Hematopoietic multipotent progenitor cell (in vitro differentiated cells): ENCODE measurements around the gene MPC2. TPM values are rescaled to one million over a fixed set of nuclear protein-coding genes. Genes with fewer than 3 reads are reported as not detected.
A peak's percentile ranks its signal among the peaks of the same experiment; 100 is the strongest.
"Not testable (repeated sequence)": the region's sequence is repeated elsewhere in the genome, so short reads cannot be mapped to it uniquely, and the experiment has no call there.

Source experiments
- DNase-seq, 3 donors: peaks; one replicate each; pipeline ENCODE4 v3.0.0-alpha.2; 2011 to 2015; ENCODE audit warnings: low read depth in 2 of 3, low spot score in 2 of 3
- total RNA-seq: library from RNA; depleted of rRNA; stranded (reverse); fragments of >200 nt; gene quantifications from one replicate; pipeline ENCODE4 v1.2.3, GENCODE V29; 2012

Gene MPC2
- total RNA-seq, 1 donor, result 24.0 TPM

DNA sequence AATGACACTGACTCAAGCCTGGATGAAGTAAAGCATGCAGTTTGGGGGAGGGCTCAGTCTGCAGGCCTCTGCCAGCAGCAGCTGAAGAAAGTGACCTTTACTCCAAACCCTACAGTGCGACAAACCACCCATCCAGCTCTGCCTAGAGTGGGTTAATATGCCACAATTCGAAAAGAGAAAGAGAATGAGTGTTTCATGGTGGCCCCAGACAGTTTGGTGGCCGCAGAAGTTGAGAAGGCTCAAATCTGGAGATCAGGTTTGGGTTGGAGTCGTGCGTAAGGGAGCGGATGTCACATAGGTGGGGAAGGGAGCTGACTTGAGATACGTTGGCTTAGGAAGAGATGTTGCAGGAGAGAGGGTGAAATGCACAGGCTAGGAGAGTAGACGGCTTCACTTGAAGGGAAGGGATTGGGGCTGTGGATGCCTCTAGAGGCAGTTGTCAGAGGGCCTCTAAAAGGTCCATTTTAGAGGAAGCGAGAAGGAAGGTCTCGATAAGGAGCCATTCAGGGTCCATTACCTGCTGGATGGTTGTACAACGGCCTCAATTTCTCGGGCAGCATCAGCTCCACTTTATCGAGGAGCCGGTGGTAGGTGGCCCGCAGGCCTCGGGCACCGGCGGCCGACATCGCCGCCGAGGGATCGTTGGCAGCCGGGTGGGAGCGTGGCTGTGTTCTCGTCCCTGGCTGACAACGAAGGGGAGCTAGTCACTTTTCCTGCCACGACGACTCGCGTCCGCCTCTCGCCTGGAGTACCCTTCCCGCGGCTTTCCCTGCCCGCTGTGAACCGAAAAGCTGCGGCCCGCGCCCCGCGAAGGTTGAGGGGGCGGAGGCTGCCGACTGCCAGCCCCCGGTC is 1.4 kb downstream of the MPC2 start:
- DNase-seq, result peak in 2 of 3 donors; percentile 42 to 44

DNA sequence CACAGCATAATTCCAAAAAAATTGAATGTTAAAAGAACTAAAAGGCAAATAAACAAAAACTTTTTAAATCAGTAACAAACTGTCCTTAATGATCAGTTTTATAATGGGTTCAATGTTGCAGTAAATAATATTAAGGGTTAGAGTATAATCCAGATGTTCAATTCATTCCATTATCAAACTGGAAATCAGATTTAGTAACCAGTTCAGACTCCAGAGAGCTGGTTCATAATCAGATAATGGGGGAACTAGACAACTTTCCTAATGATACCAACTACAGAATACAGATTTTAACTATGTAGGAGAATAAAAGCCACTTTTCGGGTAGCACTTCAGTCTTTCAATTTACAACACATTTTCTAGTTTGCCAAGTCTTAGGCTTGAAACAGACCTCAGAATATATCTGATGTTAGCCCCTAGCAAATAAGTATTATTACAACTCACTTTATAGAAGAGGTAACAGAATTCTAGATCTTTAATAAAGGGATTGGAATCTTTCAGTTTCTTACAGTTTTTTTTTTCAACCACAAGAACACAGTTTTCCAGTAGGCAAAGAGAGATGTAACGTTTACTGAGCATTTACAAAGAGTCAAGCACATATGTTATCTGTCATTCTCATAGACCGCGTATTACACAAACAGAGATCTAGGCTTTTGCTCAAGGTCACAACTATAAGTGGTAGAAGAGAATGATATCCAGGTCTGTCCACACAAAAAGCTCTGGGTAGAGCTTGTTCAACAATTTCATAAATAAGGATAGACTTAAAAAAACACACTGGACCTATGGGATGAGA is 2.3 kb downstream of the MPC2 start:
- peak in 1 of 3 donors; percentile 5 for DNase-seq

DNA sequence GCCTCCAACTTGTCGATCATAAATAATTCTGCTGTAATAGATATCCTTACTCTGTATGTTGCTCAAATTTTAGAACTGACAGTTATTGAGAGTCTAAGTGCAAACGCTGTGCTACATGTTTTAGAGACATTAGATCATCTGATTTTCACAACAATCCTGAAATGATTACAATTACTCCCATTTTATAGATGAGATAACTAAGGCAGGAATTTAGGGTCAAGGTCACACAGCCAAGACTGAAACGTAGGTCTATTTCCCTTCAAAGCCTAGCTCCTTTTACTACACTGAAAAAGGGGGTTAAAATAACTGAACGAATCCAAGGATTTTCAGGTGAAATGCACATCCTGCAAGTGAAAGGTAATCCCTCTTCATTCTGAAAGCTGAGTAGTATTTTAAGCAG is 3.1 kb downstream of the MPC2 start:
- no peak for DNase-seq

DNA sequence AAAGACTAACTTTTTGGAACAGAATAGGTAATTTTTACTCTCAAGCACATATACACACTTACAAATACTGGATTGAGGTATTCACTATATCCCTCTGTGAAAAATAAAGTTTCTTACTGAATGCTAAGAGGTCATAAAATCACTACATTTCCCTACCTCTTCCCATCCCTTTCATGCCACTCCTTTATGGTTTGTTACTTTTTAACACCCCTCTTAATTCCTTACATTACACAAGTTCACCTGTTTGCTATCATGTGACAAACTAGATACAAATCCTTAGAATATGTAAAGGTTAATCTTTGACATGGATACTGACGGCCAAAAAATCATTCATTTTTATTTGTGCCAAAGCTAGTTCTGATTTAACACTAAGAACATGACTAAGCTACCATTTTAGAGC is 7.1 kb downstream of the MPC2 start:
- DNase-seq, result no peak

DNA sequence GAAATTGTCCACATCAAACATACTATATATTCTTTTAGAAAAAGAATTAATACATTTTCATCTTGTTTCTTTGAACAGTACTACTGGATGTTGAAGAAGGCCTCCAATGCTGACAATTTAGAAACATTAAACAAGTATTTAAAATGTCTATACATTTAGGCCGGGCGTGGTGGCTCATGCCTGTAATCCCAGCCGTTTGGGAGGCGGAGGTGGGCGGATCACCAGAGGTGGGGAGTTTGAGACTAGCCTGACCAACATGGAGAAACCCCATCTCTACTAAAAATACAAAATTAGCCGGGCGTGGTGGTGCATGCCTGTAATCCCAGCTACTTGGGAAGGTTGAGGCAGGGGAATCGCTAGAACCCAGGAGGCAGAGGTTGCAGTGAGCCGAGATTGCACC is 8.0 kb downstream of the MPC2 start:
- not testable (repeated sequence) for DNase-seq

DNA sequence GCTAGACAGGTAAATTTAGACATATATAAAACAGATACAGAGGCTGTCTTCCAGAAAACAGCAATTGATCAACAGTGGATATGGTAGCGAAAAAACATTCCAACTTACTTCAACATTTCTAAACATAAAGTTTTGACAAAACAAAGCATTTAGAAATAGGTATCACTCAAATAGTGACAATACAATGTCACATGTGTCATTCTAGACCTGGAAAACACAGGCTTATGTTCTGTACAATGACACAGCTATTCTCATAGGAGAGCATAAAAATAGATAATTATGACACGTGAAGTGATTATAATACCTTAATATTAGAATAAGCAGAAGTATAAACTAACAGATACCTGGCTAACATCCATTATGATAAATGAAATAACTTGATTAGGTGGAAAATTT is 8.4 kb downstream of the MPC2 start:
- DNase-seq, result no peak

DNA sequence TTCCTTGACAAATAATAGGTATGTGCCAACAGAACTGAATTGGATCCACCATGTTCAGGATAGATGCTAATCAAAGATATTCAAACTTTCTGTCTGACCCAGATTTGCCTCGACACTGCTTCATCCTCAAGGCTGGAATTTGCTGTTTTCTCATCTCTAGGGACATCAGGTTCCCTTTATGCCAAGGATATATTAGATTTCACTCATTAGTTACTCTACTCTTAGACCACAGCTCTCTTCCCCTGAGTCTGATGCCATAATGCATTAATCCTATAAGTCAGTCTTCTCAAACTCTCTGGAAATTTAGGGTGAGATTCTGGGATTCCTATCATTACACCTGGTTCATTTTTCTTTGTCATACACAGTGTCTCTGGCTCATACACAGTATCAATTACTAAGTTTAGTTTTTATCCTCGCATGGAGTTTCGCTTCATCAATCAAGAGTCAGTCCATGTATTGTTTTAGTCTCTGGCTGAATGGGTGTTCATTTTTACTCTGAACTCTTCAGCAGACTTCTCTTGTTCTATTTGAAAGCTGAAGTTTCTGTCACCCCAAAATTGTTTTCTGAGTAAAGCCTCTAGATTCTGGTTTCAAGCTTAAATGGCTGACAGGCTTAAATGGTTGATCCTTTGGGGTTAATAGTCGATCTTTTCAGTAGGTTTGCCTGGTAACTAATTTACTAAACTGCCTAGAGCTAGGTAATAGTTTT is 9.7 kb downstream of the MPC2 start:
- no peak for DNase-seq

DNA sequence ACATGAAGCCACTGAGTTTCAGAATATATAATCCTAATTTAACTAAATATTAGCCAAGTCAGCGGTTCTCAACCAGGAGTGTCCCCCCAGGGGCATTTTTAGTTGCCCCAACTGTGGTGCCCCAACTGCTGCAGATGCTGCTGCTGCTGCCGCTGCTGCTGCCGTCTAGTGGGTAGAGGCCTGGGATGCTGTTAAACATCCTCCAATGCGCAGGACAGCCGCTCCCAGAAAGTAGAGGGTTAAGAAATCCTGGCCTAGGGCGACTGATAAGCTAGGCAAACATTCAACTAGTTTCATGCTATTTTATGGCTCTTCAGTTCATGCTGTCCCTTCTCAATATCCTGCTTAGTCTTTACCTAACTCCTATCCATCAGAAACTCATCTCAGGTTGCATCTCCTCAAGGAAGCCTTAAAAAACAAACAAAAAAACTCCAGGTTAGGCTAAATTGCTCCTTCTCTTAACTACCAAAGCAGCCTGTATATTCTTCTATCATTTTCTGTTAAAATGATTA is 10.3 kb downstream of the MPC2 start:
- DNase-seq, result no peak

DNA sequence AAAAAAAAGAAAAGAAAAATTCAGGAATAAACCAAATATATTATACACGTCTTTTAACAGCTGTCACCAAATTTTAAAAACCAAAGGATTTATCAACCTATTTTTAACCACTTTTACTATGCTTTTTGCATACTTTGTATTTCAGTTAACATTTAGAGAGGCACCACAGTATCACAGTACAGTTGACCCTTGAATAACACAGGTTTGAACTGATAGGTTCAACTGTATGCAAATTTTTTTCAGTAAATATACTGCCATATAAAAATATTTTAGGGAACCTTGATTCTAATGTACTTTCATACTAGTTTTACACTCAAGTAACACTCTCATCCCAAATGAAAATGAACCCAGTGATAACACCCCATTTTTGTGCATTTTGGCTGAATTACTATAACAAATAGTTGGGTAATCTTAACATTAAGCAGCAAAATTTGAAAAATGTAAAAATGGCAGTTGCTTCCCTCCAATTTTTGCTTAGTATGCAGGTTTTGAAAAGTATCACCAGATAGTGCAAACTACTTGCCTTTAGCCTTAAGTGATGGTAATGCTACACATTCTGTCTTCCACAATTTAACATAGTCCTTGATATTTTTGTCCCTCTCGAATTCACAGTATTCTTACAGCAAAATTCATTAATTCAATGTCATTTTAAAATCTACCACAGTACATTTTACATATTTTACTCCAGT is 12.2 kb downstream of the MPC2 start:
- no peak for DNase-seq

DNA sequence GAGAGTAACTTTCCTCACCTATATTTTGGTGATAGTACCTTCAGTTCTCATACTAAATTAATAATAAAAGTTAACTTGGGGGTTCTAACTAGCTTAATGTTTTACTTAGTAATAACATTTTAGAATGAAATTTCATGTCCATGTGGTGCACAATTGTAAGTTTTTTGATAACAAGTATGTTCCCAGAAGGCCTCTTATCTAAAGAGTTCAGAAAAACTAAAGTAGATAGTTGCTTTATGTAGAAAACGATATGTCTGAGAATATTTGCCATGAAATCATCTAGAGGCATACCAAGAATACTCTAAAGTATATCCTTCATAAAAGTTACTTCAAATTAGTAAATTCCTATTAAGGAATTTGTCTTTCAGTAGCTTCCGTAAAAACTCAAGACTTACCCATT is 12.8 kb downstream of the MPC2 start:
- DNase-seq, result no peak

DNA sequence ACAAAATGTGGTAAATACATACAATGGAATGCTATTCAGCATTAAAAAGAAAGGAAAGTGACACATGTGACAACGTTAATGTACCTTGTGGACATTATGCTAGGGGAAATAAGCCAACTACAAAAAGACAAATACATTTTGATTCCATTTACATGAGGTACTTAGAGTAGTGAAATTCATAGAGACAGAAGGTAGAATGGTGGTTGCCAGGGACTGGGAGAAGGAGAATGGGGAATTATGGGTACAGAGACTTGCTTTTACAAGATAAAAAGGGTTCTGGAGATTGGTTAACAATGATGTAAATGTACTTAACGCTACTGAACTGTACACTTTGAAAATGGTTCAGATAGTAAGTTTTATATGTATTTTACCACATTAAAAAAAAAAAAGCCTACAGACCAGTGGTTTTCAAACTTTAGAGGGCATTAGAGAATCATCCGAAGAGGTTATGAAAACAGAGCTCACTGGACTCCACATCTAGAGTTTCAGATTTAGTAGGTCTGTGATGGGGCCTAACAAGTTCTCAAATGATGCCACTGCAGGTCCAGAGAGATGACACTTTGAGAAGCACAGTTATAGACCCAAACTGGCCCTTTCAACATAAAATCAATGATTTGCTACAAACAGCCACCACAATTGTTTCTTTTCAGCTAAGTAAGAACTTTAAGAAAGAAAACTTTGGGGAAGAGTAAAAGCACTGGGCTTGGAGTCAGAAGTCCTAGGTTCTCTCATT is 13.4 kb downstream of the MPC2 start:
- no peak for DNase-seq

DNA sequence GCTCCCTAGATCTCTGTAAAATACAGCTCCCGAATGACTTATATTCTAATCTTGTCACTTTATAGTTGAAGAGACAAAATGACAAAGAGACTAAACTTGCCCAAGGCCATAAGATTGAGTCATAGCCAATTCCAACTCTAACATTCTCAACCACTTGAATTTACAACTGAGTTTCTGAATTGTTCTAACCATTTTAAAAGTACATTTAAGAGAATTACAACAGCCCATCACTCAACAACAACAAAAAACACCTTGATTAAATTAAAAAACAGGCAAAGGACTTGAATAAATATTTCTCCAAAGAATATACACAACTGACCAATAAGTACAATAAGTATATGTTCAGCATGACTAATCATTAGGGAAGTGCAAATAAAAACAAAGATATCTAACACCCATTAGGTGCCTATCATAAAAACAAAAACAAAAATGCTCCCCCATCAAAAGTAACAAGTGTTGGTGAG is 14.2 kb downstream of the MPC2 start:
- DNase-seq, result no peak

DNA sequence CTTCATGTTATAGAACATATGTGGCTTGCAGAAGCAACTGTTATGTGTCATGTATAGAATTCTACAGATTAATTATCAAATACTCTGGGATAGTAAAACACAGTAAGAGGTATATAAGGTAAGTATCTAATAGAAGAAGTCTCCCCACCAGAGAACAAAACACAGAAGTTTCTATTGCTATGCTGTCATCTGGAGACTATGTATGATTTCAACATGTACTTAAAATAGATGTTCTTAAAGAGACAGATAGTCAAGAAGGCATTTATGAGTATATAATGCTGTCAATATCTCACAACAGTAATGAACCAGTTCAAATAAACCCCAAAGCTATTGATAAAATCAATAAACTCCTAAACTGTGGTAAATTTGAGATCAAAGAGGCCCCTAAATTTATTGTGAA is 14.8 kb downstream of the MPC2 start:
- DNase-seq, result no peak

DNA sequence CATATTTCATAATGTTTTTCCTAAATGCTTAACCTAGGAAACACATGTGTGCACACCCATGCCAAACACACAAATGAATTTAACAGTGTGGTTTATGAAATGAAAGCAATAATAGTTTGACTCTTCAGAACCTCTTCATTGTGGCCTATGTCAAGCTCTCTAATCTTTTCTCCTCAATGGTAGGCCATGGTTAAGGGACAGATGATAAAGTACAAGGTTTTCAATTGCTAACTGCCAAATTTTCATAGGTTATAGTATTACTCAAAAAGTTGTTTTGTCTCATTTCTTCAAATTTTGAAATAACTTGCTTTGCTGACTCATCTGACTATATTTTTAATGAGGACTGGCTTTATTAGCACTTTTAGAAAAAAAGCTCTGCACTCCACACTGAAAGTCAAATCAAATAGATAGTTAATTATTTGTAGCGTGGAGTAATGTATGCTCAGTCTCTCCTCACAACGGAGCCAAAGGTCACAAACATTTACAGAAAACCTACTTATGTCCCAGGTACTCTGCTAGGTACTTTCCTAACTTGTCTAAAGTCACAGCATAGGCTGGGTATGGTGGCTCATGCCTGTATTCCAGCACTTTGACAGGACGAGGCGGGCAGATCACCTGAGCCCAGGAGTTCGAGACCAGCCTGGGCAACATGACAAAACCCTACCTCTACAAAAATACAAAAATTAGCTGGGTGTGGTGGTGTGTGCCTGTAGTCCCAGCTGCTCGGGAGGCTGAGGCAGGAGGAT is 19.9 kb downstream of the MPC2 start:
- no peak for DNase-seq

DNA sequence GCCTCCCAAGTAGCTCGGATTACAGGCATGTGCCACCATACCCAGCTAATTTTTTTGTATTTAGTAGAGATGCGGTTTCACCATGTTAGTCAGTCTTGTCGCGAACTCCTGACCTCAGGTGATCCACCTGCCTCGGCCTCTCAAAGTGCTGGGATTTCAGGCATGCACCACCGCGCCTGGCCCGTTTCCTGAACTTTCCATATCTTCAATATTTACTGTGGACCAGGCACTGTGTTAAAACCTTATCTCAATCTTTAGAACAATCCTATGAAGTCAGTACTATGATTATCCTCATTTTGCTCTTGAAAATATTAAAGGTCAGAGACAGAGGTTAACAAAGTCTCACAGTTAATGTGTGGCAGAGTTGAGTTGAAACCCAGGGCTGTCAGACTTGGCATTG is 21.3 kb downstream of the MPC2 start:
- DNase-seq, result no peak

DNA sequence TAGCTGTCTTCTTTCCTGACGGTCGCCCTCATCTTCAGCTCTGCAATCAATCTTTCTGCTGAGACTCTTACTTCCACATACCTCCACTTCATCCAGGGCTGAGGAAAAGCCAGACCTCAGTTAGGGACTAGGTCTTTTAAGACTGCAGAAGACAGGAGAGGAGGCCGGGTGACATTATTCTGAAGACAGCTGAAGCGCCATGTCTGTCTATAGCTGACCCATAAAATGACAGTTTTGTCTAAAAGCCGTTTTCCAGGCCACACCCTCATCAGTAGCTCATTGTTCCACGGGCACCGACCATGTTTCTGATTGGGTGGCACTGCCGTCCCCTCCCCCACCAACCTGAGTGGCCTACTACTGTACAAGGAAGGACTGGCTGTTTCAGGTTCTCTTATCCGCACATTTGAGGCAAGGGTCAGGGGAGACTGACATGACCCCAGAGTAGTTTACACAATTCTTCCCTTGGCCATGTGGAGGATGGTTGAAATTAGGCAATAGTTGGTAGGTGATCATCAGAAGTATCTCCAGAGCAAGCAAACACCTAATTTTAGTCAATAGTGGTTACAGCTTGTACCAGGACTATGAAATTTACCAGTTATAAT is 22.9 kb downstream of the MPC2 start, which contains the start of gene ADCY10:
TSS of gene ADCY10 (minus strand) at position 240 of the 602 bp plus-strand sequence. CDS start 8,994 bp downstream, outside the sequence.
- DNase-seq, result no peak

DNA sequence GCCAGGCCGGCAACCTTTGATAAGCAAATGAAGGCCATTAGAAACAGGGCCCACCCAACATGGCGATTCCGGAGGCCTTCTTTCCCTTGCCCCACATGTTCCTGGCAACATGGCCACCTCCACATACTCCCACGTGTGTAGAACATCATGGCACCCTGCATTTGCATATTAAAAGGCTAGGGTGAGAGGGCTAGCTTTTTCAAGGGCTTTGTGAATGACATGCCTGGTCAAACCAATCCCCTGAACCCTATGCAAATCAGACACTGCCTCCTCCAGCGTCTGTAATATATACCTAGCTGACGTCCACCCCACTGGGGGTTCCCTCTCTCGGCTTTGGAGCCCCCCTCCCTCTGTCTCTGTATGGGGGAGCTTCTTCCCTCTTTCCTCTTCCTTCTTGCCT is 24.6 kb downstream of the MPC2 start:
- DNase-seq, result no peak

DNA sequence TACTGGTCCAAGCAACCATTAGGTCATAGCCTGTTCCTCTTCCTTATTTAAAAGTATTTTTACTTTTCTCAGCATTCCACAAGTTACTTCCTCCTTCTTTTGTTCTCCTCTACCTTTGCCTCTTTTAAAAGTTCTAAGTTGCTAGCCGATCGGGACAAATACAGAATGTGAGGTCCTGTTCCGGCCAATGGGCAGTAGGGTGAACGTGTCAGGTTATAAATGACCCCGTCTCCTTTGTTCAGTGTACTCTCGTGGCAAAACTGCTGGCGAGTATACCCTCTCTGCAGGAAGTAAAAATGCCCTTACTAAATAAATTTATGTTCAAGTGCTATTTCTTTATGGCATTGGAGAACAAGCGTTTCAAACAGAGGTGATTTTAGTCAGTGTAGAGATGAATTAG is 25.5 kb downstream of the MPC2 start:
- DNase-seq, result no peak

DNA sequence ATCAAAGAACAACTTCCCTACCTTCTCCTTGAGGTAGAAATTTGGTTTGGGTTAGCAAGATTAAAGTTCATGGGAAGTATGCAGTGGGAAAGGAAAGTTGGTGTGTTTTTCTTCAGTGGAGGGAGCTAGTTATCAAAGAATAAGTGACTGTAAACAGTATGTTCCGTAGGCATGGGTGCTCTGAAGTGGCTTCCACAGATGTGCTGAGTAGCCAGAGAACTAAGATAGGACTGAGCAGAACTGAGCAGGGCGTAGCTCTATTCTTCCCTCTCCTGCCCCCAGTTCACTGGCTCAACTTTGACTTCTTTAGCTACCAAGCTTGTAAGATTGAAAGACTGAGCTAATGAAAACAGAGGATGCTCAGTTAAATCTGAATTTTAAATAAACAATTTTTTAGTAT is 26.3 kb downstream of the MPC2 start:
- DNase-seq, result no peak
